Measurements from ENCODE around the gene ZSCAN9.

Gene ZSCAN9

GRCh38 chr6:28205879-28206278, 19.2 kb upstream of the ZSCAN9 start:
- TF ChIP-seq CTCF (IDR thresholded peaks at IDR 0.05; ENCODE audit: low read length, missing control alignments) = no peak
- DNase-seq (ENCODE audit: low read depth) = no peak
- H3K4me3 ChIP-seq (replicated peaks; ENCODE audit: low read depth, low read length) = no peak overlapping the region

GRCh38 chr6:28206527-28206926, 18.5 kb upstream of the ZSCAN9 start:
- TF ChIP-seq CTCF (IDR thresholded peaks at IDR 0.05; ENCODE audit: low read length, missing control alignments) = no peak
- no peak overlapping the region for H3K4me3 ChIP-seq (replicated peaks; ENCODE audit: low read depth, low read length)
- DNase-seq (ENCODE audit: low read depth) = no peak

- TF ChIP-seq CTCF (IDR thresholded peaks at IDR 0.05; ENCODE audit: low read length, missing control alignments) = no peak
- DNase-seq (ENCODE audit: low read depth) = no peak
- peak overlapping the region; percentile 49 for H3K4me3 ChIP-seq (replicated peaks; ENCODE audit: low read depth, low read length)
These were observed 18.1 kb upstream of the ZSCAN9 start for GRCh38 chr6:28206928-28207509.

GRCh38 chr6:28207510-28208110, 17.5 kb upstream of the ZSCAN9 start:
- peak; percentile 29 for DNase-seq (ENCODE audit: low read depth)
- no peak for TF ChIP-seq CTCF (IDR thresholded peaks at IDR 0.05; ENCODE audit: low read length, missing control alignments)
- H3K4me3 ChIP-seq (replicated peaks; ENCODE audit: low read depth, low read length) = peak overlapping the region; percentile 49

GRCh38 chr6:28208111-28208659, 16.9 kb upstream of the ZSCAN9 start:
- DNase-seq (ENCODE audit: low read depth) = no peak
- TF ChIP-seq CTCF (IDR thresholded peaks at IDR 0.05; ENCODE audit: low read length, missing control alignments) = no peak
- peak overlapping the region; percentile 49 for H3K4me3 ChIP-seq (replicated peaks; ENCODE audit: low read depth, low read length)

- DNase-seq (ENCODE audit: low read depth) = no peak
- no peak for TF ChIP-seq CTCF (IDR thresholded peaks at IDR 0.05; ENCODE audit: low read length, missing control alignments)
- H3K4me3 ChIP-seq (replicated peaks; ENCODE audit: low read depth, low read length) = no peak overlapping the region
These were observed 15.1 kb upstream of the ZSCAN9 start for GRCh38 chr6:28209753-28210535.
